Muscle of leg (tissue), 11 donors: Measurements from ENCODE around the gene EHD2. TPM values are rescaled to one million over a fixed set of nuclear protein-coding genes. Genes with fewer than 3 reads are reported as not detected.
A peak's percentile ranks its signal among the peaks of the same experiment; 100 is the strongest.
"Not testable (repeated sequence)": the region's sequence is repeated elsewhere in the genome, so short reads cannot be mapped to it uniquely, and the experiment has no call there.

Experiments used
- DNase-seq: peaks from one replicate; pipeline ENCODE4 v3.0.0; 2013
- H3K27ac ChIP-seq: one replicate; pipeline ENCODE4 v1.5.1; 2013; ENCODE audit warnings: mild to moderate bottlenecking, low read length, control low read depth
- H3K27me3 ChIP-seq: one replicate; pipeline ENCODE4 v1.6.1; 2013; ENCODE audit warnings: low read length; ENCODE audit not compliant: control insufficient read depth, insufficient read depth
- H3K36me3 ChIP-seq: one replicate; pipeline ENCODE4 v1.6.1; 2013; ENCODE audit warnings: low read length; ENCODE audit not compliant: control insufficient read depth, insufficient read depth
- H3K4me1 ChIP-seq: one replicate; pipeline ENCODE4 v1.6.1; 2013; ENCODE audit warnings: low read length; ENCODE audit not compliant: control insufficient read depth, insufficient read depth
- H3K4me3 ChIP-seq: one replicate; pipeline ENCODE4 v1.5.1; 2013; ENCODE audit warnings: low read length, control low read depth
- H3K9me3 ChIP-seq: replicated peaks from 2 replicates; pipeline ENCODE4 v1.6.1; 2013; ENCODE audit warnings: low read depth, low read length; ENCODE audit not compliant: control insufficient read depth
- WGBS: methylation state at CpG from one replicate; pipeline ENCODE4 v1.1.5; 2013; ENCODE audit warnings: missing lambda C conversion rate; ENCODE audit not compliant: insufficient coverage; 5-methylcytosine and 5-hydroxymethylcytosine counted together
- polyA plus RNA-seq, 8 donors: library from polyadenylated mRNA; unstranded; fragments of 120-200 nt; gene quantifications; one replicate each; pipeline versions ENCODE4 v1.2.1 to v1.2.3, GENCODE V29; 2013; ENCODE audit warnings: inconsistent platforms in 1 of 8, low replicate concordance in 1 of 8; ENCODE audit not compliant: insufficient read length in 8 of 8, insufficient read depth in 1 of 8
- total RNA-seq: library from RNA; stranded (reverse); fragments of 120-200 nt; gene quantifications from one replicate; pipeline ENCODE4 v1.2.4, GENCODE V29; 2013

Gene EHD2
- total and polyA plus RNA-seq, 9 donors, result 30.5 to 158 (median 124) TPM

DNA sequence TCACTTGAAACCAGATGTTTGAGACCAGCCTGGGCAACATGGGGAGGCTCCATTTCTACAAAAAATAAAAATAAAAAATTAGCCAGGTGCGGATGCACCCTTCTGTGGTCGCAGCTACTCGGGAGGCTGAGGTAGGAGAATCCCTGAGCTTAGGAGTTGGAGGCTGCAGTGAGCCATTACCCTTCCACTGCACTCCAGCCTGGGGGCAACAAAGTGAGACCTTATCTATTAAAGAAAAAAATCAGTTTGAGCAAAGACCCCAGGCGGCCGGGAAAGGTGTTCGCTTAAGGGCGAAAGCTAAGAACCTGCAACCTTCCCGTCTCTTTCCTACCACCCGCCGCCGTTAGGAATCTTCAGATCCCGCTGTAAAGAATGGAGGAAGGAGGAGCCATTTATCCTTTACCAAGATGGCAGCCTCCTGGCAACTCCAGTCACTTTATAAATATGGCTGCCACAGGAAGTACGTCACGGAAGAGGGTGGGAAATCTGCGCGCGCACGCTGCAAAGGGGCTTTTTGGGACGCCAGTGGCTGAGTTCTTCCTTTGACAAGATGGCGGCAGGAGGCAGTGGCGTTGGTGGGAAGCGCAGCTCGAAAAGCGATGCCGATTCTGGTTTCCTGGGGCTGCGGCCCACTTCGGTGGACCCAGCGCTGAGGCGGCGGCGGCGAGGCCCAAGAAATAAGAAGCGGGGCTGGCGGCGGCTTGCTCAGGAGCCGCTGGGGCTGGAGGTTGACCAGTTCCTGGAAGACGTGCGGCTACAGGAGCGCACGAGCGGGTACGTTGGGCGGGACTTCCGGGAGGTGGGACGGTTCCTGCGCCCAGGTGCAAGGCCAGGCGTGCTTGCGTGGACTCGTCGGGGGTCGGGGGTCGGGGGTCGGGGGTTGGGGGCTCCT lies 32.0 kb downstream of the EHD2 start, which contains the start of gene NOP53:
TSS of gene NOP53 (plus strand) at position 537 of the 892 bp plus-strand sequence. CDS start at position 551, 14 bp downstream.
- peak; percentile 98 for DNase-seq
- Histone ChIP-seq H3K27me3 (no peaks in the 10 kb centered on the region), H3K36me3 (peaks cover 42% of the 10 kb centered on the region), H3K9me3 (no peaks in the 10 kb centered on the region), H3K4me3 (peak within 1 kb of the TSS; percentile 89), H3K4me1 (peaks cover 39% of the 10 kb centered on the region), H3K27ac (peak within 1 kb of the TSS; percentile 95)
- WGBS, result under 1% methylated on average over 28 of the region's 53 CpGs

DNA sequence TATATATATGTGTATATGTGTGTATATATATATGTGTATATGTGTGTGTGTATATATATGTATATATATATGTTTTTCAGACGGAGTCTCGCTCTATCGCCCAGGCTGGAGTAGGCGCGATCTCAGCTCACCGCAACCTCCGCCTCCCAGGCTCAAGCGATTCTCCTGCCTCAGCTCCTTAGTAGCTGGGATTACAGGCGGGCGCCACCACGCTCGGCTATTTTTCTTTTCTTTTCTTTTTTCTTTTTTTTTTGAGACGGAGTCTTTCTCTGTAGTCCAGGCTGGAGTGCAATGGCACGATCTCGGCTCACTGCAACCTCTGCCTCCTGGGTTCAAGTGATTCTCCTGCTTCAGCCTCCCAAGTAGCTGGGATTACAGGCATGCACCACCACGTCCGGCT lies 32.9 kb downstream of the EHD2 start:
- 71% methylated on average over 13 of the region's 17 CpGs for WGBS
- not testable (repeated sequence) for DNase-seq, H3K27me3 ChIP-seq, H3K9me3 ChIP-seq, H3K27ac ChIP-seq
- H3K4me3 ChIP-seq, result peak overlapping the region; percentile 89
- peaks cover 45% of the 10 kb centered on the region for H3K36me3 ChIP-seq
- H3K4me1 ChIP-seq, result peaks cover 39% of the 10 kb centered on the region

DNA sequence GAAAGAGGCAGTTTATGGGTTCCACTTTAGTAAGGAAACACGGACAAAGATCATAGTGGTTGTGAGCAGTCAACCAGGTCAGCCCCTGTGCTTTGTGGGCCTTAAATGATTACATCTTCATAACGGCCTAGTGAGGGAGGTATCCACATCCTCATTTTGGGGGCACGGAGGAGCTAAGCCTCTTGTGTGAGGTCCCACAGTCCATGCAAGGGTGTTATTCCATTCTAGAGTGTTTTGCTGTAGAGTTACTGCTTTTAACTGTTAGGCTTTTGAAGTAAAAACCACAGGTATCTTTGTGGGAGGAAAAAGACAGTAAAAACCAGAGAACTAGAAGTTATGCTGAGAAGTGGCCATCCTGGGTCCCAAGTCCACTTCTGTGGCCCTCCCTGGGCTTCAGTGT lies 36.1 kb downstream of the EHD2 start:
- H3K27ac ChIP-seq, result no peak overlapping the region
- DNase-seq, result no peak
- no peaks in the 10 kb centered on the region for H3K27me3 ChIP-seq
- no peaks in the 10 kb centered on the region for H3K9me3 ChIP-seq
- peaks cover 19% of the 10 kb centered on the region for H3K4me1 ChIP-seq
- H3K4me3 ChIP-seq, result no peak overlapping the region
- peaks cover 66% of the 10 kb centered on the region for H3K36me3 ChIP-seq
- WGBS, result 75% methylated on average over 1 of the region's 3 CpGs

DNA sequence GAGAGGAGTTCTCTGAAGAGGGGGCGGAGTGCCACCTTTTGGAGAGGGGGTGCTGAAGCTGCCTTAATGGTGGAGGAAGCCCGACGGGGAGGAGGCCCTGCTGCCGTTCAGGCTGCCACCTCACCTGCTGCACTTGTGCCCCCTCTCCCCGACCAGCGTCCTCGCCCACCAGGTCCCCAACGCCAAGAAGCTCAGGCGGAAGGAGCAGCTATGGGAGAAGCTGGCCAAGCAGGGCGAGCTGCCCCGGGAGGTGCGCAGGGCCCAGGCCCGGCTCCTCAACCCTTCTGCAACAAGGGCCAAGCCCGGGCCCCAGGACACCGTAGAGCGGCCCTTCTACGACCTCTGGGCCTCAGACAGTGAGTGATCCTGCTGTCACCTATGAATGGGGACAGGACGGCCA lies 37.5 kb downstream of the EHD2 start:
- Histone ChIP-seq H3K27ac (no peak overlapping the region), H3K36me3 (peaks cover 76% of the 10 kb centered on the region), H3K4me3 (no peak overlapping the region), H3K27me3 (no peaks in the 10 kb centered on the region), H3K4me1 (peaks cover 9% of the 10 kb centered on the region), H3K9me3 (no peaks in the 10 kb centered on the region)
- WGBS, result 90% methylated on average over 14 of the region's 18 CpGs
- no peak for DNase-seq

DNA sequence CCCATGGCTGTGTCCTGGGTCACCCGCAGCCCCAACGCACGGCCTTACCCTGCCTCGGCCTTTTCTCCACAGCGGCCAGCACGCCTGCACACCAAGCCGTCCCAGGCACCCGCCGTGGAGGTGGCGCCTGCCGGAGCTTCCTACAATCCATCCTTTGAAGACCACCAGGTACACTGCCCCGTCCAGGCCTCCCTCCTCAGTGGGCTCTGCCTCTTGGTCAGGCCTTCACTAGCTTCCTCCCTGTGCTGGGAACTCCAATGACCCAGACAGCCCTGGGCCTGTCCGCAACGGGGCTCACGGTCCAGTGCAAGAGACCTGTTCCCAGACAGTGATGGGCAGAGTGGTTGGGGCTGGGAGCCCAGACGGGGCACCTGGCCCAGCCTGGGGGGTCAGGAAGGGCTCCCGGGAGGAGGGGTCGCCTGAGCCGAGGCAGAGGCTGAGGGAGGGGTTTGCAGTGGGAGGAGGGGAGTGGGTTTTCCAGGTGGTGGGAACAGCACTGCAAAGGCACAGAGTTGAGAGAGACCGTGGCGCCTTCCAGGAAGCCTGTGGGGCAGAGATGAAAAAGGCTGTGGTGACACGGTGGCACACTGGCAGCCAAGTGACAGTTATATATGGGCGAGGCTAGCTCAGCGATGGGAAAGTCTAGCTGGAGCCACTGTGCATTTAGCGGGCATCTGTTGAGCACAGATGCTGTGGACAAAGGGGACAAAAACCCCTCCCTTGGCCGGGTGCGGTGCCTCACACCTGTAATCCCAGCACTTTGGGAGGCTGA lies 39.4 kb downstream of the EHD2 start:
- DNase-seq, result no peak
- Histone ChIP-seq H3K27me3 (no peaks in the 10 kb centered on the region), H3K4me1 (no peaks in the 10 kb centered on the region), H3K4me3 (no peak overlapping the region), H3K36me3 (peaks cover 89% of the 10 kb centered on the region), H3K9me3 (no peaks in the 10 kb centered on the region), H3K27ac (no peak overlapping the region)
- WGBS, result 88% methylated on average over 23 of the region's 27 CpGs

DNA sequence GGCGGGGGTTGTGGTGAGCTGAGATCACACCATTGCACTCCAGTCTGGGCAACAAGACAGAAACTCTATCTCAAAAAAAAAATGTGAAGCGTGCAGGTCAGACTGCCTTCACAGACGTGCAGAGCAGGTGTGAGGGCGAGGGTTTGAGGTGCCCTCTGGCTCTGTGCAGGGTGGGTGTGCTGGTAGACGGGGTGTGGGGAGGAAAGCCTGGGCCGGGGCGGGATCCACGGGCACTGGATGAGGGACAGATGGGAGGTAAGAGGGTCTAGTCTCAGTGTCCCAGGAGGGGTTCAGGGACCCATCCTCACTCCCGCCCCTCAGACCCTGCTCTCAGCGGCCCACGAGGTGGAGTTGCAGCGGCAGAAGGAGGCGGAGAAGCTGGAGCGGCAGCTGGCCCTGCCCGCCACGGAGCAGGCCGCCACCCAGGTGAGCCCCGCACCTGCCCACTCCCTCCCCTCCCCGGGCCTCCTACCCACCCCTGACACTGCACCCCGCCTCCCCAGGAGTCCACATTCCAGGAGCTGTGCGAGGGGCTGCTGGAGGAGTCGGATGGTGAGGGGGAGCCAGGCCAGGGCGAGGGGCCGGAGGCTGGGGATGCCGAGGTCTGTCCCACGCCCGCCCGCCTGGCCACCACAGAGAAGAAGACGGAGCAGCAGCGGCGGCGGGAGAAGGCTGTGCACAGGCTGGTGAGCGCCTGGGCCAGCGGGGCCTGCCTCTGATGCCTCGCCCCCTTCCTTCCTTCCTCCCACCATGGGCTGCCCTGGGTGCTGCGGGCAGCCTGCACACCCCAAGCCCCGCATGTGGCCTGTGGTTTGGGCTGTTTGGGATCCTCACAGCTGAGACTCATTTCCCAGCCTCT lies 41.2 kb downstream of the EHD2 start:
- Histone ChIP-seq H3K27me3 (no peaks in the 10 kb centered on the region), H3K4me3 (no peak overlapping the region), H3K9me3 (no peaks in the 10 kb centered on the region), H3K36me3 (peaks cover 90% of the 10 kb centered on the region), H3K27ac (no peak overlapping the region), H3K4me1 (no peaks in the 10 kb centered on the region)
- WGBS, result 85% methylated on average over 4 of the region's 37 CpGs
- no peak for DNase-seq

DNA sequence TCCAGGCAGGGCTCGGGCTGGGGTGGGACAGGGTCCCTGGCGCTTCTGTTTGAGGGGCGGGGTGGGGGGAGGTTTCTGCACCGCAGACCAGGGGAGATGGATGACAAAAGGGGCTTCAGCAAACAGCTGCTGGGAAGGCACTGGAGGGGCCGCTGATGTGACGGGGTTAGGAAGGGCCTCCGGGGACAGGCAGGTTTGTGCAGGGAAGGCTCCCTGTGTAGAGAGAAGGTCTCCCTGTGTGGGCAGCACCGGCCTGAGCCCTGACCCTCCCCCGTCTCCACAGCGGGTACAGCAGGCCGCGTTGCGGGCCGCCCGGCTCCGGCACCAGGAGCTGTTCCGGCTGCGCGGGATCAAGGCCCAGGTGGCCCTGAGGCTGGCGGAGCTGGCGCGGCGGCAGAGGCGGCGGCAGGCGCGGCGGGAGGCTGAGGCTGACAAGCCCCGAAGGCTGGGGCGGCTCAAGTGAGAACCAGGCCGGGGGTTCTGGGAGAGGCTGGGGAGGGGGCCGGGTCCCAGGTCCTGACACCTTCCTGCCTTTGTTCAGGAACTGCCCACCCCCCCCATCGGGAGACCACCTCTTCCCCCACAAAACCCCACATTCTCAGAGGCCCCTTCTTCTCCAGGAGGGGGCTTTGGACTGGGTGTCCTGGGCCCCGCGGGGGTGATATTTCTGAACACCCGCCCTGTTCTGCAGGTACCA lies 42.0 kb downstream of the EHD2 start:
- 95% methylated on average over 31 of the region's 36 CpGs for WGBS
- DNase-seq, result no peak
- peaks cover 82% of the 10 kb centered on the region for H3K36me3 ChIP-seq

DNA sequence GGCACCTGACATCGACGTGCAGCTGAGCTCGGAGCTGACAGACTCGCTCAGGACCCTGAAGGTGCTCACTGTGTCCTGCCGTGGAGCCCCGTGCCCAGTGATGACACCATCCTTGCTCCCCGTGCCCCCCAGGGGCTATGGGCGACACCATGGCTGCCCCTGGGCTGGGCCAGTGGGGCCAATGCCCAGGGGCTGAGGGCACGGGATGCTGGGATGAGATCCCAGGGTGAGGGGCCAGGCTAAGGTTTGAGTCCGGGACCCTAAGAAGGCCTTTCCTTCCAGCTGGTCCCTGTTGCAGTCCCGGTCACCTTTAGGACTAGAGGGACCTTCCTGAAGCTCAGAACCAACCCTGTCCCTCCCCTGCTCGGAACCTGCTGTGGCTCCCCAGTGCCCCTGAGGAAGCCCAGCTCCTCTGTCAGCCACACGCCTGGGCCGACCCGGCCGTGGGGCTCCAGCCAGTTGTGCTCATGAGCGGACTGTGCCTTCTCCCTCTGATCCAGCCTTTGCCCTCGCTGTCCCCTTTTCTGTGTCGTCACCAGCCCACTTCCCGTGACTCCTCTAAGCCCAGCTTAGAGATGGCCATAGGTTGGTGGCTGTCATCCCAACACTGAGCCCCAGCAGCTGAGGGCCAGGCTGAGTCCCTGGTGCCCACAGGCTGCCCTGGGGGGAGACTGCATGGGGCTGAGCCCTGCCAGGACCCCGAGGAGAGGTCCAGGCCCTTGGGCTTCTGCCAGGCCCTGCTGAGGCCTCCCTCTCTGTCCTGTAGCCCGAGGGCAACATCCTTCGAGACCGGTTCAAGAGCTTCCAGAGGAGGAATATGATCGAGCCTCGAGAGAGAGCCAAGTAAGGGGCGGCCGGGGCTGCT lies 42.8 kb downstream of the EHD2 start:
- H3K9me3 ChIP-seq, result no peaks in the 10 kb centered on the region
- H3K4me3 ChIP-seq, result no peak overlapping the region
- H3K4me1 ChIP-seq, result no peaks in the 10 kb centered on the region
- peaks cover 75% of the 10 kb centered on the region for H3K36me3 ChIP-seq
- H3K27ac ChIP-seq, result no peak overlapping the region
- no peaks in the 10 kb centered on the region for H3K27me3 ChIP-seq
- DNase-seq, result no peak
- 90% methylated on average over 28 of the region's 28 CpGs for WGBS

More for the DNA sequence above, 42.0 kb downstream of the EHD2 start:
- H3K9me3 ChIP-seq, result no peaks in the 10 kb centered on the region
- H3K4me1 ChIP-seq, result no peaks in the 10 kb centered on the region
- no peaks in the 10 kb centered on the region for H3K27me3 ChIP-seq
- no peak overlapping the region for H3K4me3 ChIP-seq
- no peak overlapping the region for H3K27ac ChIP-seq

DNA sequence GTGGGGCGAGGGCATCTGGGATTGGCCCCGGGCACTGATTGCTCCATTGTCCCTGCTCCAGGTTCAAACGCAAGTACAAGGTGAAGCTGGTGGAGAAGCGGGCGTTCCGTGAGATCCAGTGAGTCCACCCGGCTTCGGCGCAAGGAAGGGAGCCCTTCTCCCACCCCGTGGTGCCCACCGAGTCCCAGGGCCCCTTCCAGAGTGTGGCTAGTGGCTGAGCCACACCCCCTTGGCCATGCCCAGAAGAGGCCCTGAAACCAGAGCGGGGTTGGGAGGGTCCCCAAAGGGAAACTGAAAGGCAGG lies 43.4 kb downstream of the EHD2 start:
- WGBS, result 96% methylated on average over 11 of the region's 12 CpGs
- DNase-seq, result no peak
- Histone ChIP-seq H3K27ac (no peak overlapping the region), H3K9me3 (no peaks in the 10 kb centered on the region), H3K36me3 (peaks cover 69% of the 10 kb centered on the region), H3K4me1 (no peaks in the 10 kb centered on the region), H3K27me3 (no peaks in the 10 kb centered on the region), H3K4me3 (no peak overlapping the region)
